ENCODE results near the gene CLDN3.

GRCh38 chr7:73749931-73750776 is 19.9 kb downstream of the CLDN3 start:
- TF ChIP-seq, protein P1, sequence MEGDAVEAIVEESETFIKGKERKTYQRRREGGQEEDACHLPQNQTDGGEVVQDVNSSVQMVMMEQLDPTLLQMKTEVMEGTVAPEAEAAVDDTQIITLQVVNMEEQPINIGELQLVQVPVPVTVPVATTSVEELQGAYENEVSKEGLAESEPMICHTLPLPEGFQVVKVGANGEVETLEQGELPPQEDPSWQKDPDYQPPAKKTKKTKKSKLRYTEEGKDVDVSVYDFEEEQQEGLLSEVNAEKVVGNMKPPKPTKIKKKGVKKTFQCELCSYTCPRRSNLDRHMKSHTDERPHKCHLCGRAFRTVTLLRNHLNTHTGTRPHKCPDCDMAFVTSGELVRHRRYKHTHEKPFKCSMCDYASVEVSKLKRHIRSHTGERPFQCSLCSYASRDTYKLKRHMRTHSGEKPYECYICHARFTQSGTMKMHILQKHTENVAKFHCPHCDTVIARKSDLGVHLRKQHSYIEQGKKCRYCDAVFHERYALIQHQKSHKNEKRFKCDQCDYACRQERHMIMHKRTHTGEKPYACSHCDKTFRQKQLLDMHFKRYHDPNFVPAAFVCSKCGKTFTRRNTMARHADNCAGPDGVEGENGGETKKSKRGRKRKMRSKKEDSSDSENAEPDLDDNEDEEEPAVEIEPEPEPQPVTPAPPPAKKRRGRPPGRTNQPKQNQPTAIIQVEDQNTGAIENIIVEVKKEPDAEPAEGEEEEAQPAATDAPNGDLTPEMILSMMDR (IDR thresholded peaks at IDR 0.05): no peak
- TF ChIP-seq POLR2A (IDR thresholded peaks at IDR 0.05): no peak
- no peak for TF ChIP-seq EP300 (IDR thresholded peaks at IDR 0.05)

All from suprapubic skin (tissue), 3 donors.